AG04450 (cell line): Measurements from ENCODE around the gene OSER1. TPM values are rescaled to one million over a fixed set of nuclear protein-coding genes. Genes with fewer than 3 reads are reported as not detected.

Experiments used
- CTCF ChIA-PET: fragments of 300-600, 350-600 bp; formaldehyde crosslinking; extraction: SDS; loops from one replicate; lab custom pipeline; 2022; ENCODE audit warnings: antibody characterized with exemption, inconsistent platforms; lab: Charles Lee
- POLR2A ChIA-PET: fragments of 350-600 bp; formaldehyde crosslinking; extraction: SDS; loops from one replicate; lab custom pipeline; 2021; ENCODE audit warnings: antibody characterized with exemption, inconsistent platforms; lab: Yijun Ruan, JAX
- DNase-seq: peaks from one replicate; pipeline ENCODE4 v3.0.0-alpha.2; 2011; ENCODE audit warnings: low read depth, low spot score
- H3K27ac ChIP-seq: one replicate; pipeline ENCODE4 v1.5.1; 2012; ENCODE audit warnings: low read depth, low read length, control low read depth
- H3K27me3 ChIP-seq: one replicate; pipeline ENCODE4 v1.6.0; 2012; ENCODE audit warnings: low read length; ENCODE audit not compliant: control insufficient read depth, insufficient read depth
- H3K4me3 ChIP-seq: 2 replicates; pipeline ENCODE4 v1.5.1; 2011; ENCODE audit warnings: mild to moderate bottlenecking, low read depth, low read length, control low read depth
- H3K9me3 ChIP-seq: 2 replicates; pipeline ENCODE4 v1.5.1; 2012; ENCODE audit warnings: low read length; ENCODE audit not compliant: control insufficient read depth, insufficient read depth
- CTCF ChIP-seq: IDR thresholded peaks from 2 replicates; pipeline ENCODE4 v1.5.1; 2011; ENCODE audit warnings: low read depth, low read length, control low read depth, inconsistent platforms
- polyA plus RNA-seq: library from polyadenylated mRNA; depleted of rRNA; stranded (reverse); fragments of >200 nt; gene quantifications from 2 replicates; pipeline ENCODE4 v1.2.3, GENCODE V29; 2011

OSER1 gene
- polyA plus RNA-seq, 1 experiment = 59.3 TPM

GRCh38 chr20:44219791-44220190, 9.2 kb upstream of the OSER1 start:
- ChIA-PET POLR2A (no interaction called here), CTCF (interaction anchor here (0.6 to 9.2 kb wide), 2 partner anchors 31 to 92 kb away, joined by 4 to 287 read pairs; partner anchors contain the start of gene FITM2)
- no peak for TF ChIP-seq CTCF
- no peak overlapping the region for H3K27ac ChIP-seq
- DNase-seq = no peak
- H3K4me3 ChIP-seq = no peak overlapping the region
- no peaks in the 10 kb centered on the region for H3K9me3 ChIP-seq
- no peaks in the 10 kb centered on the region for H3K27me3 ChIP-seq

- no peak overlapping the region for H3K4me3 ChIP-seq
- H3K27me3 ChIP-seq = no peaks in the 10 kb centered on the region
- CTCF ChIA-PET = interaction anchor here (0.7 to 9.2 kb wide), 14 partner anchors 11 to 465 kb away, joined by 3 to 287 read pairs (median 8); partner anchors contain the start of genes FITM2 and GDAP1L1
- no peak for TF ChIP-seq CTCF
- POLR2A ChIA-PET = interaction anchor here (0.7 to 0.9 kb wide), 2 partner anchors 91 to 571 kb away, joined by 3 to 5 read pairs; partner anchors contain the start of gene FITM2
- H3K9me3 ChIP-seq = no peaks in the 10 kb centered on the region
- no peak for DNase-seq
- H3K27ac ChIP-seq = no peak overlapping the region
Observed at GRCh38 chr20:44219170-44219730, 8.7 kb upstream of the OSER1 start.

GRCh38 chr20:44218446-44218845, 7.9 kb upstream of the OSER1 start:
- H3K9me3 ChIP-seq = no peaks in the 10 kb centered on the region
- no peak overlapping the region for H3K4me3 ChIP-seq
- H3K27ac ChIP-seq = no peak overlapping the region
- no peak for TF ChIP-seq CTCF
- ChIA-PET POLR2A (interaction anchor here (0.9 kb wide), 1 partner anchor 92 kb away, joined by 3 read pairs; the partner anchor contains the start of gene FITM2), CTCF (interaction anchor here (0.6 to 9.2 kb wide), 21 partner anchors 8 to 585 kb away, joined by 3 to 287 read pairs (median 7); partner anchors contain the start of genes FITM2 and GDAP1L1)
- no peaks in the 10 kb centered on the region for H3K27me3 ChIP-seq
- DNase-seq = no peak

- CTCF ChIA-PET = interaction anchor here (0.6 to 9.2 kb wide), 38 partner anchors 9 to 586 kb away, joined by 3 to 287 read pairs (median 5); partner anchors contain the start of genes FITM2 and GDAP1L1
- no peak overlapping the region for H3K4me3 ChIP-seq
- TF ChIP-seq CTCF = peak; percentile 97
- no peak overlapping the region for H3K27ac ChIP-seq
- H3K9me3 ChIP-seq = no peaks in the 10 kb centered on the region
- POLR2A ChIA-PET = interaction anchor here (0.6 to 1.1 kb wide), 2 partner anchors 93 to 698 kb away, joined by 3 read pairs; partner anchors contain the start of gene FITM2
- peak; percentile 46 for DNase-seq
- H3K27me3 ChIP-seq = no peaks in the 10 kb centered on the region
Observed at GRCh38 chr20:44217342-44218092, 6.9 kb upstream of the OSER1 start.
